Activated B cell treated with CpG ODN at 0.5 μM for 24 hours (primary cell): ENCODE results near the gene ARHGAP26. TPM values are rescaled to one million over a fixed set of nuclear protein-coding genes. Genes with fewer than 3 reads are reported as not detected.

ENCODE experiments used
- ATAC-seq: fragments of 200-7000 bp; cut with Tn5 transposase; one replicate; pipeline ENCODE4 v1.10.0; 2021; ENCODE audit warnings: low read depth, mild to moderate bottlenecking, moderate library complexity
- CTCF ChIA-PET: fragments of 350-600 bp; sonication (Branson Sonifier 250); formaldehyde crosslinking; loops from one replicate; lab custom pipeline; 2021; ENCODE audit warnings: antibody characterized with exemption; lab: Charles Lee
- POLR2A ChIA-PET: fragments of 350-600 bp; sonication (Branson Sonifier 250); formaldehyde crosslinking; loops from one replicate; lab custom pipeline; 2021; ENCODE audit warnings: antibody characterized with exemption; lab: Charles Lee
- DNase-seq: peaks from one replicate; pipeline ENCODE4 v3.0.0; 2022
- H3K27ac Mint-ChIP-seq: one replicate; pipeline ENCODE4 v1.8.0; 2020; ENCODE audit warnings: mixed read lengths
- H3K27me3 Mint-ChIP-seq: one replicate; pipeline ENCODE4 v1.8.0; 2021; ENCODE audit warnings: mixed read lengths
- H3K36me3 Mint-ChIP-seq: one replicate; pipeline ENCODE4 v1.8.0; 2021; ENCODE audit warnings: low read depth, mixed read lengths
- H3K4me1 Mint-ChIP-seq: one replicate; pipeline ENCODE4 v1.8.0; 2021; ENCODE audit warnings: mixed read lengths
- H3K4me3 Mint-ChIP-seq: one replicate; pipeline ENCODE4 v1.8.0; 2020; ENCODE audit warnings: mild to moderate bottlenecking, mixed read lengths
- H3K9me3 Mint-ChIP-seq: one replicate; pipeline ENCODE4 v1.8.0; 2020; ENCODE audit warnings: mixed read lengths
- CTCF ChIP-seq: fragments of 200-600 bp; IDR thresholded peaks from one replicate; pipeline ENCODE4 v1.8.0; 2022; ENCODE audit warnings: antibody characterized with exemption, mild to moderate bottlenecking
- intact Hi-C: fragments of 100-400 bp; cut with micrococcal nuclease; formaldehyde crosslinking; loops from one replicate; pipeline ENCODE4 v1.15.1; 2024
- total RNA-seq: library from RNA; stranded (reverse); gene quantifications from 2 replicates; pipeline ENCODE4 v1.2.3, GENCODE V29; 2022

ARHGAP26 gene
- total RNA-seq, 1 donor from 2014 or later: 20.9 TPM

DNA sequence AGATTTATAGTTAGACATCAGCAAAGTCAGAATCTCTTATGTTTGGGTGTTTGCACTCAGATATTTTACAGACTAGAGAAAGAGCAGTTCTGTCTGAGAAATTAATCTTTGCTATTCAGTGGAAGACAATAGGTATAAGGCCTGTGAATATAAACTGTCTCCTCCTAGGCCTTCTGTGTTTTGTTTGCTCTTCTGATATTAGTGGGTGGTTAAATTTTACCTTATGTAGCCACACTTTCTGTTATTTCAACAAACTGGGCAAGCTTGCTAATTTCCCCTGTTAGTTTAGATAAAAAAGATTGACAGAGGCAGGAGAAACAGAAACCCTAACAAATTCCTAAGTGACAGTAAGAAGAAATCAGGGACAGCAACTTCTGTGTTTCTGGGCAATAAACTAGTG, 141.6 kb downstream of the ARHGAP26 start:
- ChIA-PET CTCF (interaction anchor here (0.9 to 1.9 kb wide), 2 partner anchors 9 to 163 kb away, joined by 4 read pairs; no protein-coding TSS in a partner anchor), POLR2A (no interaction called here)
- no peaks in the 10 kb centered on the region for H3K9me3 Mint-ChIP-seq
- H3K4me1 Mint-ChIP-seq: peaks cover 8% of the 10 kb centered on the region
- H3K27ac Mint-ChIP-seq: no peak overlapping the region
- intact Hi-C loops: no loop called here
- no peak for DNase-seq
- no peaks in the 10 kb centered on the region for H3K27me3 Mint-ChIP-seq
- TF ChIP-seq CTCF: no peak
- no peak overlapping the region for H3K4me3 Mint-ChIP-seq
- ATAC-seq: no peak
- H3K36me3 Mint-ChIP-seq: peaks cover 44% of the 10 kb centered on the region

DNA sequence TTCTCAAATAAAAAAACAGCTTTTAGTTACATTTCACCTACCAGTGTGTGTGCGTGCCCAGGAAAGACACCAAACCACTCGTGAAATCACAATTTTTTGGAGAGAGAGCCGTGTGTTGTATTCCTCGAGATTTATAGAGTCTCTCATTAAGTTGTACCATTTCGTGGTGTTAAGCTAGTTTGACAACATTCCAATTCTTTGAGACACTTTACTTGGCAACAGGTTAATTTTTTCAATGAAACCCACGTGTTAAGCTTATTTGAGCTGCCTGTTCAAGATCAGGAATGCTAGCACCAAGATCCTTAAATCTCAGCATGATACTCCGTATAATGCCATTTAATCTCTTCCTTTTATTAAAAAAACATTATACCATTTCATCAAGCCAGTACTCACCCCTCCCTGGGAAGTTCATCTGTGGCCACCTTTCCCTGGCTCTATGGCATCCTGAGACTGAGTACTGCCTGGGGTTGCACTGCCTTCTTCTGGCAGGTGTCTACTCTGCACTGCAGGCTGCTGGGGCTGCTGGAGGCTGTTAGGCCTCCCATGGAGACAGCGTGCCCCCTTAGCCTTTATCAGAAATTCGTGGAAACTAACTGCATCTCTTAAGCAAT, 143.7 kb downstream of the ARHGAP26 start:
- TF ChIP-seq CTCF: no peak
- no peak for ATAC-seq
- peaks cover 8% of the 10 kb centered on the region for H3K4me1 Mint-ChIP-seq

DNA sequence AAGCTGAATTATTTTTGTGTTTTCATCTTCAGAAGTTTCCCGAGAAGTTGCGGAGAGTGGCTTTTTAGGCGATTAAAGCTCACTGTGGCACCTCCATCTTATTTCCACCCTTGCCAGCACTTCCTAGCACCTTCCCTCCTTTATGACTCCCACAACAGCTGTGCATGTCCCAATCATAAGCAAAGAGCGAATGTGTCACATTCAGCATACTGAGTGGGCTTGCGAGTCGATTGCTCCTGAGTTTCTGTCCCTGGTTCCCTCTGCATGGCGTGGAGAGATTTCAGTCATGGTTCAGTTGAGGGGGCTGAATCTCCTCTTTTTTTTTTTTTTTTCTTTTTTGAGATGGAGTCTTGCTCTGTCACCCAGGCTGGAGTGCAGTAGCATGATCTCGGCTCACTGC, 144.9 kb downstream of the ARHGAP26 start:
- DNase-seq (no peak), ATAC-seq (no peak)
- ChIA-PET CTCF (interaction anchor here (2.3 kb wide), 1 partner anchor 167 kb away, joined by 8 read pairs; no protein-coding TSS in a partner anchor), POLR2A (interaction anchor here (0.6 to 0.7 kb wide), 3 partner anchors 8 to 410 kb away, joined by 3 to 6 read pairs (median 3); no protein-coding TSS in a partner anchor)
- H3K4me3 Mint-ChIP-seq: no peak overlapping the region
- no peak overlapping the region for H3K27ac Mint-ChIP-seq
- intact Hi-C loops: no loop called here
- TF ChIP-seq CTCF: no peak
- H3K36me3 Mint-ChIP-seq: peaks cover 33% of the 10 kb centered on the region
- no peaks in the 10 kb centered on the region for H3K9me3 Mint-ChIP-seq
- H3K27me3 Mint-ChIP-seq: no peaks in the 10 kb centered on the region
- peaks cover 8% of the 10 kb centered on the region for H3K4me1 Mint-ChIP-seq

More for the DNA sequence above, 143.7 kb downstream of the ARHGAP26 start:
- H3K27me3 Mint-ChIP-seq: no peaks in the 10 kb centered on the region
- H3K36me3 Mint-ChIP-seq: peaks cover 38% of the 10 kb centered on the region
- no peak for DNase-seq
- intact Hi-C loops: no loop called here
- no peak overlapping the region for H3K4me3 Mint-ChIP-seq
- POLR2A ChIA-PET: interaction anchor here (0.6 kb wide), 1 partner anchor 1267 kb away, joined by 4 read pairs; no protein-coding TSS in a partner anchor
- no peaks in the 10 kb centered on the region for H3K9me3 Mint-ChIP-seq
- CTCF ChIA-PET: interaction anchor here (1.2 to 2.3 kb wide), 2 partner anchors 25 to 166 kb away, joined by 4 to 8 read pairs; no protein-coding TSS in a partner anchor
- H3K27ac Mint-ChIP-seq: no peak overlapping the region

GRCh38 chr5:142915813-142916424, 145.7 kb downstream of the ARHGAP26 start:
- ATAC-seq: peak; percentile 68
- ChIA-PET CTCF (interaction anchor here (1.2 to 2.3 kb wide), 2 partner anchors 87 to 168 kb away, joined by 3 to 8 read pairs; no protein-coding TSS in a partner anchor), POLR2A (interaction anchor here (0.7 kb wide), 1 partner anchor 203 kb away, joined by 6 read pairs; no protein-coding TSS in a partner anchor)
- Mint-ChIP-seq H3K27me3 (no peaks in the 10 kb centered on the region), H3K27ac (no peak overlapping the region), H3K36me3 (peaks cover 28% of the 10 kb centered on the region), H3K9me3 (no peaks in the 10 kb centered on the region), H3K4me1 (peaks cover 8% of the 10 kb centered on the region), H3K4me3 (no peak overlapping the region)
- TF ChIP-seq CTCF: no peak
- intact Hi-C loops: no loop called here
- peak; percentile 16 for DNase-seq
